GM21423 (cell line): ENCODE results near the gene STX7.
A peak's percentile ranks its signal among the peaks of the same experiment; 100 is the strongest.

Experiments
- ATAC-seq: cut with Tn5 transposase; IDR thresholded peaks from one replicate; pipeline ENCODE4 v1.9.1; 2021; ENCODE audit warnings: mild to moderate bottlenecking, moderate library complexity; ENCODE audit not compliant: unreplicated experiment

STX7 gene

DNA sequence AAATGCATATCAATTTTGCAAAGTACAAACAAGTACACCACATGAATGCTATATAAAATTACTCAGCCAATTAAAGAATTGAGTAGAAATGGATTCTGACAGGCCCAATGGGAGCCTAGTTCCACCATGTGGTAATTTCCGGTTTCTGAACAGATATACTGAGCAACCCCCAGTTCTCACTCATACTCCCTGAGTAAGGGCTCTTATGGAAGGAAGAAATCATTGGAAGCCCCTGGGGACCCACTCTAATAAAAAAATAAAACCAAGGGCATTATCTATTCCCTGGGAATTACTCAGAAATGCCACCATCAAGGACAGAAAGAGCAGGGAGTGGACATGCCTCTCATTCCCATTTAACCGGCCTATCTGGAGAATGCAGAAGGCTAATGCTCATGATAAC, 34.6 kb downstream of the STX7 start:
- no peak for ATAC-seq

DNA sequence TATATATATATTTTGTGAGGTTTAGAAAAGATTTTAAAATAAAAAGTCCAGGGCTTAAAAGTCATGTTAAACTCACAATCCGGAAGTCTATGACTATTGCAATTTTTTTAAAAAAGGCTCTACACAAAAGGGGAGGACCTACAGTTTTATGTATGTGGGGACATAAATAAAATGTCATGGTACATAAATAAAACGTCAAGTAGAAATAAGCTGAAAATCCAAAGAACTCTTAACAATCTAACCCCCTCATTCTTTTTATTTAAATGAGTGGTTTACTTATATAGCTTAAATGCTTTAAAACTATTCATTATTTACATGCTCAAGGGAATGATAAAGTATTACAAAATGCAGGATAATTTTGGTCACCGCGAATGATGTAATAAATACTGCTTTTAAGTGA, 36.2 kb downstream of the STX7 start:
- ATAC-seq, result no peak

- no peak for ATAC-seq
Measured at GRCh38 chr6:132475925-132476324, 37.0 kb downstream of the STX7 start.

- ATAC-seq, result no peak
Measured at GRCh38 chr6:132471787-132472186, 41.1 kb downstream of the STX7 start.

- no peak for ATAC-seq
Measured at GRCh38 chr6:132466952-132467351, 46.0 kb downstream of the STX7 start.

DNA sequence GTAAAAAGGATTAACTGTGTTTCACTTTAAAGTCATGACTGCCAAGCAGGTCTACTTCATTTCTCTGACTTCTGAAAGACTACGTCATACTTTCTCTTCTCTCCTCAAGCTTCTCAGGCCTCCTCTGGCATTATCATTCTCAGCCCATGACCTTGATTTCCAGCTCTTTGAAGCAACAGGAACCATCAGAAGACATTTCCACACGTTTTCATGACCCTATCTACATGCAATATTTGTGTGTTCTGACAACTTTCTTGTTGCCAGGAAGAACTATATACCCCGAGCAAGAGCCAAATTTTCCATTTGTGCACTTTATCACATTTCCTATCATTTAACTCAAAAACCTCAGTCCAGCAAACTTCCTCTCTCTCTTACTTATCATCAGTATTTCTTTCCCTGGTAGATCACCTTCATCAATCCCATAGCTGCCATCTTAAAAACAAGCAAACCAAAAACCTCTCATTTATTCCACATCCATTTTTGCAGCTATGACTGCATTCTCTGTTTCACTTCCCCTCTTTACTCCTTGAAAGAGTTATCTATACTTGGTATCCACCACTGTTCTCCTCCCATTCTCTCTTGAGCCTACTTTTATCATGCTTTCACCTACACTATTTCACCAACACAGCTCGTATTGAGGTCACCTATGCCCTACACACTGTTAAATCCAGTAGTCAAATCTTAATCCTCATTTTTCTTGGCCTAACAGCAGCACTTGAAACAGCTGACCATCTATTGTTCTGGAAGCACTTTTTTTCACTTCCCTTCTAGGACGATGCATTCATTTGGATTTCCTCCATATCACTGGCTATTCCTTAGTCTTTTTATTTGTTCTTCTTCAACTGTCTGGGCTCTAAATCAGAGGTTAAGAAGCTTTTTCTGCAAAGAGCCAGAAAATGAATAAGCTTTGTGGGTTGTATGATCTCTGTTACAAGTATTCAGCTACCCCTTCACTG, 47.1 kb downstream of the STX7 start:
- ATAC-seq, result peak; percentile 91

GRCh38 chr6:132464538-132465256, 48.2 kb downstream of the STX7 start:
- ATAC-seq, result no peak

DNA sequence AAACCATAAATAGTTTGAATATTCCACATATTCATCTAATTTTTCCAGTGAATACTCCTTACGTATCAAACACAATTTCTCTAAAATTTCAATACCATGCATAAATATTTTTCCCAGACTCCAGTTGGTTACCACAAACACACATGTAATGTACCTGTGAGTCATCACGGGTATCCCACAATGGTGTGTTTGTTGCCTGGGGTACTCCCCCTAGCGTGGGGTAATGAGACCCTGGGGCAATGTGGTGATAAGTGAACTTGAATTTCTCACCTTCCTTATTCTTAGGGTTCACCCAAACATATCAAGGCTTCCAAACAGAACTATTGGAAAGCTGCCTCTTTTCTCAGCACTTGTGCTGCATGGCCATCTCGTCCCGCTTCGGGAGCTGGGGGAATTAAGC, 51.0 kb downstream of the STX7 start:
- no peak for ATAC-seq

DNA sequence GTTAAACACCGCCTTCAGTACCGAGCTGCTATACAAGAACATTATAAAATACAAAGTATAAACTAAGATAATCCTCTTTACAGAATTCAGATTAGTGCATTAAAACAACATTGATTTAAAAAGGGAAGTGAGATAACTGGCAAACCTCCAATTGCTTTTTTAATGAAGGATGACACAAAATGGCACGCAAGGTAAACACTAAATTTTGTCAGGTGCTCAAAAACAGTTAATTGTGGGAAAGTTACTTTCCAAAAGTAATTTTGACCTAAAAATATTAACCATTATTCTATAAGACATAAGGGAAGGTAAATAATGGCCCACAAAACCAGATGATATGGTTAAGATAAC, 53.3 kb downstream of the STX7 start:
- ATAC-seq, result no peak

DNA sequence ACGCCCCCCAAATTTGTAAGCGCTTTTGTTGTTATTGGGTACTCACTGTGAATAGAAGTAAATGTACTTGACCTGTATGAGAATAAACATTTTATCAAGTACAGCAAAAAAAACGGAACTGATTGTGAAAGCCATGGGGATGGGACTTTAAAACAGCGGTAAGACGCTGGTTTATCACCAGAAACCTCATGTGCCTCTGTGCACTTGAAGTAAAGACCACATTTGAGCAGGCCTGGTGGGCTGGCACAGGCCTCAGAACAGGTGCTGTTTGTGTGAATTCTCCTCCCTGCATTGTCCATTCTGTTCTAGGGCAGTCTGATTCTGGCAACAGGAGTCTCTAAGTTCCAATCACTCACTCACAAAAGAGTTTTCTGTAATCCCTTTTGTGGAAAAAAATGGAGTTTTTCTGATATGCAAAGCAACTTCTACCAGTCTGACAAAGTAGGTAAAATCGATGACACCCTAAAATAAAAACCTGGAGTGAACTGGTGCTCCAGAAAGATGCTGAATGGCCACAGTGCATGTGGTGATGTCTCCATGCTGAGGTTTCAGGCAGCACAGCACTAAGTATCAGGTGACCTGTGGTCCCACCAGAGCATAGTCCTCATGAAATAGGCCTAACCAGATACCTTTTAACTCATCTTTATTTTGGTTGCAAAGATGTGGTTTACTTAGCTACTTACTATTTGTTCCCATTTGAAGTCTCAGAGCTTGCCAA, 53.9 kb downstream of the STX7 start:
- ATAC-seq, result no peak

GRCh38 chr6:132456700-132457143, 56.2 kb downstream of the STX7 start:
- peak; percentile 93 for ATAC-seq

DNA sequence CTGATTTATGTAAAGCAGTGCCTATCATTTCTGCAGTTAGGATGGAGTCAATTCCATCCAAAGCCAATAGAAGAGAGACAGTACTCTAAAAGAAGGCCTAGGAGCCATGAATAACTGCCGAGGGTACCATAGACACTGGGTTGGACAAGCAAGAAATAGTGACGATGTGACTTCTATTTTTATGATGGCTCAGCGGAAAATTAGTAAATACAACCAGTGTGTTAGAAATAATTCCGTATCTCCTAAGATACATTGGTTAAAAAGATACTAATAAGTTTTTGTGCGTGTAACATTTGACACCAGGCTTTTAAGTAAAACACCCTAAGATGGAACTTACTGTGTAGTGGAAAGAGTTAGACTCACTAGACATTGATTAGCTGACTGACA, 66.1 kb downstream of the STX7 start:
- no peak for ATAC-seq

- no peak for ATAC-seq
Measured at GRCh38 chr6:132446141-132446854, 66.6 kb downstream of the STX7 start.

- ATAC-seq, result no peak
Measured at GRCh38 chr6:132445201-132445951, 67.5 kb downstream of the STX7 start.

DNA sequence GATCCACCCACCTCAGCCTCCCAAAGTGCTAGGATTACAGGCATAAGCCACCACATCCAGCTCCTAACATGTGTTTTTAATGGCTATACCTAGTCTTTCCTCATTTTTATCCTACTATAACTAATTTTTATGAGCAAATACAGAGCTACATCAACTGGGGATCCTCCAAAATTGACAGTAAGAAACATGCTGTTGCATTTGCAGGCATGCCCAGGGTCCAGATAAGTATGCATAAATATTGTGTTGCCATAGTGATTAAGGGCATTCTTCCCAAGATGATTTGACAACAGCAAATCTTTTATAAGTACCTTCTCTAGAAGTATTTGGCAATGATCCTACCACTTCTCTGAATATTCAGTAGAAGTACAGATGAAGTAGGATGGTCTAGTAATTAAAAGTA, 69.7 kb downstream of the STX7 start:
- ATAC-seq, result no peak

GRCh38 chr6:132430110-132430509, 82.8 kb downstream of the STX7 start:
- ATAC-seq, result no peak

GRCh38 chr6:132425176-132425575, 87.7 kb downstream of the STX7 start:
- ATAC-seq, result no peak

GRCh38 chr6:132423839-132424238, 89.1 kb downstream of the STX7 start:
- no peak for ATAC-seq

DNA sequence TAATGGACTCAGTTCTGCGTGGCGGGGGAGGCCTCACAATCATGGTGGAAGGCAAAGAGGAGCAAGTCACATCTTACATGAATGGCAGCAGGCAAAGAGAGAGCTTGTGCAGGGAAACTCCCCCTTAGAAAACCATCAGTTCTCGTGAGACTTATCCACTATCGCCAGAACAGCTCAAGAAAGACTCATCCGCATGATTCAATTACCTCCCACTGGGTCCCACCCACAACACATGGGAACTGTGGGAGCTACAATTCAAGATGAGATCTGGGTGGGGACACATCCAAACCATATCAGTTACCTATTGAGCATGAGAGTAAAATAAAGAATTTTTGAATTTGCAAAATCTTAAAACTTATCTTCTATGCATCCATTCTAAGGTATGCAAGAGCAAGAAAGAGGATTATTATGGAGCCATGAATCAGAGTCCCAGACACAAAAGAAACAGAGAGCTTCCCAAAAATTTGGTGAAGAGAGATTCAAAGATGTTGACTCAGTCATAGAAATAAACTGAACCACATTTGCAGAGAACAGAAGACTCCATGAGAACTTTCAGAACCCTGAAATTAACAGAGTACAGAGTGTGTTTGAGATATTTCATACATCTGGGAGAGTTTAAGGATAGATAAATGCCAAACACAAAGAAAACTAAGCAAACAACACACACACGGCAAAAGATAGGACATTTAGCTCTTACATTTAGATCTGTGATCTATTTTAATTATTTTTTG, 94.5 kb downstream of the STX7 start:
- ATAC-seq, result no peak

- no peak for ATAC-seq
Measured at GRCh38 chr6:132414761-132415160, 98.2 kb downstream of the STX7 start.
